Mesothelial cell of epicardium (in vitro differentiated cells): Measurements from ENCODE around the gene PRDM7. TPM values are rescaled to one million over a fixed set of nuclear protein-coding genes. Genes with fewer than 3 reads are reported as not detected.

Experiments used
- DNase-seq, 2 experiments: peaks; one replicate each; pipeline ENCODE4 v3.0.0; 2021; ENCODE audit warnings: low spot score in 2 of 2; ENCODE audit not compliant: unreplicated experiment in 2 of 2
- H3K27ac Mint-ChIP-seq: 2 replicates; pipeline ENCODE4 v1.8.0; 2021; ENCODE audit warnings: mixed read lengths
- H3K27me3 Mint-ChIP-seq: 2 replicates; pipeline ENCODE4 v1.8.0; 2021; ENCODE audit warnings: low read depth, mixed read lengths
- H3K36me3 Mint-ChIP-seq: 2 replicates; pipeline ENCODE4 v1.8.0; 2021; ENCODE audit warnings: mixed read lengths
- H3K4me1 Mint-ChIP-seq: 2 replicates; pipeline ENCODE4 v1.8.0; 2021; ENCODE audit warnings: mixed read lengths
- H3K4me3 Mint-ChIP-seq: 2 replicates; pipeline ENCODE4 v1.8.0; 2021; ENCODE audit warnings: mild to moderate bottlenecking, moderate library complexity, mixed read lengths
- H3K9me3 Mint-ChIP-seq: 2 replicates; pipeline ENCODE4 v1.8.0; 2021; ENCODE audit warnings: mixed read lengths
- total RNA-seq: library from RNA; stranded (reverse); gene quantifications from 3 replicates; pipeline ENCODE4 v1.2.1, GENCODE V29; 2021
- TF ChIP-seq, protein P1 (sequence below): fragments of 200-600 bp; sonication (generic); IDR thresholded peaks from one replicate; pipeline ENCODE4 v1.5.0; 2021; ENCODE audit warnings: antibody characterized with exemption; ENCODE audit not compliant: unreplicated experiment

The PRDM7 gene
- total RNA-seq, 1 donor from 2014 or later: not detected

DNA sequence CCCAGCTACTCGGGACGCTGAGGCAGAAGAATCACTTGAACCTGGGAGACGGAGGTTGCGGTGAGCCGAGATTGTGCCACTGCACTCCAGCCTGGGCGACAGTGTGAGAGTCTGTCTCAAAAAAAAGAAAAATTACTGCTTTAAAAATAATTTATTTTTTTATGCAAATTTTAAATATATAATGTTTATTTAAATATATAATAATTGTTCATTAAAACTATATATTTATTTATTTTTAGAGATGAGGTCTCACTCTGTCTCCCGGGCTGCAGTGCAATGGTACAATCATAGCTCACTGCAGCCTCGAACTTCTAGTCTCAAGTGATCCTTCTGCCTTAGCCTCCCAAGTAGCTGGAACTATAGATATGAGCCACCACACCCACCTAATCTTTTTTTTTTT is 42.6 kb downstream of the PRDM7 start:
- Mint-ChIP-seq H3K9me3 (no peaks in the 10 kb centered on the region), H3K27ac (no peak overlapping the region), H3K4me1 (no peaks in the 10 kb centered on the region), H3K36me3 (peaks cover 8% of the 10 kb centered on the region), H3K4me3 (no peak overlapping the region), H3K27me3 (no peaks in the 10 kb centered on the region)
- no peak for DNase-seq
- TF ChIP-seq, protein P1, sequence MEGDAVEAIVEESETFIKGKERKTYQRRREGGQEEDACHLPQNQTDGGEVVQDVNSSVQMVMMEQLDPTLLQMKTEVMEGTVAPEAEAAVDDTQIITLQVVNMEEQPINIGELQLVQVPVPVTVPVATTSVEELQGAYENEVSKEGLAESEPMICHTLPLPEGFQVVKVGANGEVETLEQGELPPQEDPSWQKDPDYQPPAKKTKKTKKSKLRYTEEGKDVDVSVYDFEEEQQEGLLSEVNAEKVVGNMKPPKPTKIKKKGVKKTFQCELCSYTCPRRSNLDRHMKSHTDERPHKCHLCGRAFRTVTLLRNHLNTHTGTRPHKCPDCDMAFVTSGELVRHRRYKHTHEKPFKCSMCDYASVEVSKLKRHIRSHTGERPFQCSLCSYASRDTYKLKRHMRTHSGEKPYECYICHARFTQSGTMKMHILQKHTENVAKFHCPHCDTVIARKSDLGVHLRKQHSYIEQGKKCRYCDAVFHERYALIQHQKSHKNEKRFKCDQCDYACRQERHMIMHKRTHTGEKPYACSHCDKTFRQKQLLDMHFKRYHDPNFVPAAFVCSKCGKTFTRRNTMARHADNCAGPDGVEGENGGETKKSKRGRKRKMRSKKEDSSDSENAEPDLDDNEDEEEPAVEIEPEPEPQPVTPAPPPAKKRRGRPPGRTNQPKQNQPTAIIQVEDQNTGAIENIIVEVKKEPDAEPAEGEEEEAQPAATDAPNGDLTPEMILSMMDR: no peak

DNA sequence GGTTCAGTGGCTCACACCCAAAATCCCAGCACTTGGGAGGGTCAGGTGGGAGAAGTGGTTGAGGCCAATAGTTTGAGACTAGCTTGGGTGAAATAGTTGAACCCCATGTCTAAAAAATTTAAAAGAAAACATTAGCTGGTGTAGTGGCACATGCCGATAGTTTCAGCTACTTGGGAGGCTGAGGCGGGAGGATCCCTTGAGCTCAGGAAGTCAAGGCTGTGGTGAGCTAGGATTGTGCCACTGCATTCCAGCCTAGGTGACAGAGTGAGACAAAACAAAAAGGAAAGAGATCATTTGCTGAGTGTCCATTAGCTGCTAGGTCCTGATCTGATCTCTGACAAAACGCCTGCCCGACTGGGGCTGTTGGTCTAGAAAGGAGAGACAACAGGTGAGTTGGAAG is 43.7 kb downstream of the PRDM7 start:
- Mint-ChIP-seq H3K27me3 (no peaks in the 10 kb centered on the region), H3K4me1 (no peaks in the 10 kb centered on the region), H3K27ac (no peak overlapping the region), H3K9me3 (no peaks in the 10 kb centered on the region), H3K36me3 (peaks cover 8% of the 10 kb centered on the region), H3K4me3 (no peak overlapping the region)
- TF ChIP-seq, protein P1: no peak
- no peak for DNase-seq

DNA sequence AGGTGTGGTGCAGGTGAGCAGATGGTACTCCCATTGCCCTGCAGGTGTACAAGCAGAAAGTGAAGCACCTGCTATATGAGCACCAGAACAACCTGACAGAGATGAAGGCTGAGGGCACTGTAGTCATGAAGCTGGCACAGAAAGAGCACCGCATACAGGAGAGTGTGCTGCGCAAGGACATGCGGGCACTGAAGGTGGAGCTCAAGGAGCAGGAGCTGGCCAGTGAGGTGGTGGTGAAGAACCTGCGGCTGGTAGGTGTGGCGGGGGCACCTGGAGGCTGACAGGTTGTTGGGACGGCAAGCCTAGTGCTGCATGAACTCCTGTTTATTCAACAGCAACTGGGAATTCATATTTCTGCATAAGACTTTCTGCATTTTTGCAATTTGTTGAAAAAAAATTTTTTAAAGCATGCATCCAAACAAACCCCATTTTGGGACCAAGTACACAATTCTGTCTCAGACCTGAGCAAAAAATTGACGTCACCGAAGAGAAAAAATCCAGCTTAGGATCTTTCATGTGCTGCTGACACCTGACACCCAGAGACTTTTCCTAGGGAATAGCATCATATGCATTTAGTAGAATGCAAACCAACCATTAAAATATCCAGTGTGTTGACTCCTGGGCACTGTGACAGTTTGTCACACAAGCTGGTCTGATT is 44.3 kb downstream of the PRDM7 start:
- Mint-ChIP-seq H3K9me3 (no peaks in the 10 kb centered on the region), H3K27me3 (no peaks in the 10 kb centered on the region), H3K27ac (no peak overlapping the region), H3K36me3 (peaks cover 8% of the 10 kb centered on the region), H3K4me3 (no peak overlapping the region), H3K4me1 (no peaks in the 10 kb centered on the region)
- DNase-seq: no peak
- TF ChIP-seq, protein P1: no peak

DNA sequence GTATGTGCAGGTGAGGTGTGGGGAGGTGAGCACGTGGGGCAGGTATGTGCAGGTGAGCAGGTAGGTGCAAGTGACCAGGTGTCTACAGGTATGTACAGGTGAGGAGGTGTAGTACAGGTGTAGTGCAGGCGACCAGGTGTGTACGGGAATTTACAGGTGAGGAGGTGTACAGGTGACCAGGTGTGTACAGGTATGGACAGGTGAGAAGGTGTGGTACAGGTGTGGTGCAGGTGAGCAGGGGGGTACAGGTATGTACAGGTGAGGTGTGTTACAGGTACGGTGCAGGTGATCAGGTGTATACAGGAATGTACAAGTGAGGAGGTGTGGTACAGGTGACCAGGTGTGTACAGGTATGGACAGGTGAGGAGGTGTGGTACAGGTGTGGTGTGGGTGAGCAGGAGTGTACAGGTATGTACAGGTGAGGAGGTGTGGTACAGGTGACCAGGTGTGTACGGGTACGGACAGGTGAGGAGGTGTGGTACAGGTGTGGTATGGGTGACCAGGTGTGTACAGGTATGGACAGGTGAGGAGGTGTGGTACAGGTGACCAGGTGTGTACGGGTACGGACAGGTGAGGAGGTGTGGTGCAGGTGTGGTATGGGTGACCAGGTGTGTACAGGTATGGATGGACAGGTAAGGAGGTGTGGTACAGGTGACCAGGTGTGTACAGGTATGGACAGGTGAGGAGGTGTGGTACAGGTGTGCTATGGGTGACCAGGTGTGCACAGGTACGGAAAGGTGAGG is 45.0 kb downstream of the PRDM7 start:
- no peak for DNase-seq
- TF ChIP-seq, protein P1: no peak
- no peak overlapping the region for H3K27ac Mint-ChIP-seq
- H3K27me3 Mint-ChIP-seq: no peaks in the 10 kb centered on the region
- H3K4me1 Mint-ChIP-seq: no peaks in the 10 kb centered on the region
- H3K9me3 Mint-ChIP-seq: no peaks in the 10 kb centered on the region
- no peak overlapping the region for H3K4me3 Mint-ChIP-seq
- peaks cover 8% of the 10 kb centered on the region for H3K36me3 Mint-ChIP-seq

DNA sequence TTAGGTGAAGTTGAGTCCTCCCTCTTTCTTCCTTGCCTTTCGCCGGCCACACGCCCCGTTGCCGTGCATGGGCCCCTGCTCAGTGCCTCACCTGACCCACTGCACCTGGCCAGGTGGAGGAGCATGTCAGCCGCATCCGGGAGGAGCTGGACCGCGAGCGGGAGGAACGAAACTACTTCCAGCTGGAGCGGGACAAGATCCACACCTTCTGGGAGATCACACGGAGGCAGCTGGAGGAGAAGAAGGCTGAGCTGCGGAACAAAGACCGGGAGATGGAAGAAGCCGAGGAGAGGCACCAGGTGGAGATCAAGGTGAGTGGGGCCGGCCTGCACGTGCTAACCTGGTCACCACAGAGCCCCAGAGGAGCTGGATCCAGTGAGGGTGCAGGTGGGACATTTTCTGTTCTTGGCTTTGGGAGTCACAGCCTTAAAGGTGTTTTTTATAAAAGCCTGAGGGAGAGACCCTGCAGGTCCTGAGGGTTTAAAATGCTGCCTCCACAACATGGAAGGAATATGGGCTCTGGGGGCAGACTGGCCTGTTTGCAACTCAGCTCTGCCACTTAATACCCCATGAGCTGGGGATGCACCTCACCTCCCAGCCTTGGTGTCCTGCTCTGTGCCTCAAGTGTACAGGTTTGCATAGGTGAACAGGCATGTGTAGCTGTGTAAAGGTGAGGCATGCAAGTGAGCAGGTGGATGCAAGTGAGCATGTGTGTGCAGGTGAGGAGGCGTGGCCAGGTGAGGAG is 45.8 kb downstream of the PRDM7 start:
- H3K27me3 Mint-ChIP-seq: no peaks in the 10 kb centered on the region
- no peak overlapping the region for H3K27ac Mint-ChIP-seq
- no peaks in the 10 kb centered on the region for H3K4me1 Mint-ChIP-seq
- H3K4me3 Mint-ChIP-seq: no peak overlapping the region
- TF ChIP-seq, protein P1: no peak
- H3K36me3 Mint-ChIP-seq: peaks cover 5% of the 10 kb centered on the region
- no peaks in the 10 kb centered on the region for H3K9me3 Mint-ChIP-seq
- no peak for DNase-seq
